A549 (cell line): ENCODE data around the gene TSPAN3. TPM values are rescaled to one million over a fixed set of nuclear protein-coding genes. Genes with fewer than 3 reads are reported as not detected.

Experiments
- ATAC-seq, 2 experiments: fragments of 200-7000 bp in 1 of 2; fragments of >200 bp in 1 of 2; cut with Nextera tagmentation in 1 of 2; cut with Tn5 transposase in 1 of 2; 3 replicates each; pipeline versions ENCODE4 v1.8.0 to v1.9.1; 2018 to 2020; ENCODE audit warnings: mild to moderate bottlenecking in 1 of 2, moderate library complexity in 1 of 2
- CTCF ChIA-PET: fragments of 300-600 bp; sonication (Branson Sonifier 250); formaldehyde crosslinking; extraction: SDS; loops from one replicate; lab custom pipeline; 2021; ENCODE audit warnings: antibody characterized with exemption, inconsistent platforms; lab: Yijun Ruan, JAX
- POLR2A ChIA-PET: fragments of 350-600 bp; formaldehyde crosslinking; extraction: SDS; loops from one replicate; lab custom pipeline; 2021; ENCODE audit warnings: antibody characterized with exemption, inconsistent platforms; lab: Yijun Ruan, JAX
- DNase-seq, 2 experiments: peaks; one replicate each; pipeline versions ENCODE4 v3.0.0 to v3.0.0-alpha.2; 2011 to 2016; ENCODE audit warnings: low read depth in 1 of 2, low spot score in 1 of 2
- FAIRE-seq: peaks from 2 replicates; lab custom pipeline; 2011; peaks lifted over from hg19 to GRCh38; lab: Jason Lieb, UNC
- H3K27ac ChIP-seq, 2 experiments: fragments of >200 bp; sonication (Bioruptor Twin); formaldehyde crosslinking; 3 replicates each; pipeline ENCODE4 v1.5.1; 2016 to 2017
- H3K4me1 ChIP-seq: fragments of >200 bp; sonication (Bioruptor Twin); formaldehyde crosslinking; 3 replicates; pipeline ENCODE4 v1.6.1; 2016
- H3K4me2 ChIP-seq: fragments of >200 bp; sonication (Bioruptor Twin); formaldehyde crosslinking; 3 replicates; pipeline ENCODE4 v1.6.1; 2016
- H3K4me3 ChIP-seq: fragments of >200 bp; sonication (Bioruptor Twin); formaldehyde crosslinking; 3 replicates; pipeline ENCODE4 v1.5.1; 2016
- H3K9me3 ChIP-seq: fragments of >200 bp; sonication (Bioruptor Twin); formaldehyde crosslinking; 3 replicates; pipeline ENCODE4 v1.6.1; 2016
- ATOH8 ChIP-seq: fragments of 250-450 bp; sonication (Bioruptor Pico); IDR thresholded peaks from 2 replicates; pipeline ENCODE4 v1.5.0; 2020; ENCODE audit warnings: low read depth, mild to moderate bottlenecking, moderate library complexity
- CBX2 ChIP-seq: fragments of 200-600 bp; sonication (generic); IDR thresholded peaks from 2 replicates; pipeline ENCODE4 v1.6.1; 2016; ENCODE audit warnings: low read depth, mild to moderate bottlenecking, borderline replicate concordance
- CEBPB ChIP-seq, 2 experiments: fragments of >200 bp in 1 of 2; sonication (Bioruptor Twin) in 1 of 2; formaldehyde crosslinking in 1 of 2; IDR thresholded peaks; 2 replicates each; pipeline ENCODE4 v1.6.1; 2012 to 2016
- E2F6 ChIP-seq: IDR thresholded peaks from 2 replicates; pipeline ENCODE4 v1.6.1; 2012; ENCODE audit warnings: low read depth, borderline replicate concordance
- EHF ChIP-seq: fragments of 250-450 bp; sonication (Bioruptor Pico); IDR thresholded peaks from 2 replicates; pipeline ENCODE4 v1.5.0; 2020; ENCODE audit warnings: mild to moderate bottlenecking
- EP300 ChIP-seq, 2 experiments: fragments of >200 bp; sonication (Bioruptor Twin); formaldehyde crosslinking; IDR thresholded peaks; 2 replicates in 1 of 2; 3 replicates in 1 of 2; pipeline ENCODE4 v1.6.1; 2016 to 2017
- ESRRA ChIP-seq: fragments of 150-350 bp; IDR thresholded peaks from 2 replicates; pipeline ENCODE4 v1.6.1; 2014; ENCODE audit warnings: mild to moderate bottlenecking, low read length, borderline replicate concordance
- FOSB ChIP-seq: fragments of 250-450 bp; sonication (Bioruptor Pico); IDR thresholded peaks from 2 replicates; pipeline ENCODE4 v1.5.0; 2020; ENCODE audit warnings: mild to moderate bottlenecking, moderate library complexity
- FOSL2 ChIP-seq, 2 experiments: fragments of 450-650 bp in 1 of 2; fragments of >200 bp in 1 of 2; sonication (Bioruptor Twin) in 1 of 2; formaldehyde crosslinking; IDR thresholded peaks; 2 replicates each; pipeline versions ENCODE4 v1.5.0 to v1.6.1; 2016 to 2020; ENCODE audit warnings: mild to moderate bottlenecking in 1 of 2, moderate library complexity in 1 of 2
- GATA3 ChIP-seq: IDR thresholded peaks from 2 replicates; pipeline ENCODE4 v1.6.1; 2012; ENCODE audit warnings: borderline replicate concordance
- HES2 ChIP-seq: fragments of >200 bp; sonication (Bioruptor Twin); formaldehyde crosslinking; IDR thresholded peaks from 2 replicates; pipeline ENCODE4 v1.6.1; 2016
- HOXB13 ChIP-seq: fragments of 250-450 bp; sonication (Bioruptor Pico); IDR thresholded peaks from 2 replicates; pipeline ENCODE4 v1.5.0; 2020; ENCODE audit warnings: low read depth, mild to moderate bottlenecking, moderate library complexity
- HOXB5 ChIP-seq: fragments of 250-450 bp; sonication (Bioruptor Pico); IDR thresholded peaks from 2 replicates; pipeline ENCODE4 v1.5.0; 2020; ENCODE audit warnings: mild to moderate bottlenecking, moderate library complexity
- JUNB ChIP-seq: fragments of >200 bp; sonication (Bioruptor Twin); formaldehyde crosslinking; IDR thresholded peaks from 2 replicates; pipeline ENCODE4 v1.6.1; 2016
- MAFK ChIP-seq: fragments of 450-650 bp; IDR thresholded peaks from 2 replicates; pipeline ENCODE4 v1.6.1; 2014; ENCODE audit not compliant: partially characterized antibody
- MAX ChIP-seq: IDR thresholded peaks from 2 replicates; pipeline ENCODE4 v1.6.1; 2012
- MYC ChIP-seq: IDR thresholded peaks from 2 replicates; pipeline ENCODE4 v1.6.1; 2012; ENCODE audit warnings: mild to moderate bottlenecking, inconsistent platforms, low read length, improper control_type of control experiment, borderline replicate concordance
- NPAS2 ChIP-seq: fragments of 250-450 bp; sonication (Bioruptor Pico); IDR thresholded peaks from 2 replicates; pipeline ENCODE4 v1.8.0; 2022; ENCODE audit warnings: mild to moderate bottlenecking, moderate library complexity, borderline replicate concordance
- PBX3 ChIP-seq: IDR thresholded peaks from 2 replicates; pipeline ENCODE4 v1.6.1; 2012
- POLR2A ChIP-seq: IDR thresholded peaks from 2 replicates; pipeline ENCODE4 v1.6.1; 2012; ENCODE audit warnings: mild to moderate bottlenecking, low read length
- RAD21 ChIP-seq, 2 experiments: fragments of >200 bp in 1 of 2; sonication (Bioruptor Twin) in 1 of 2; formaldehyde crosslinking in 1 of 2; IDR thresholded peaks in 1 of 2; conservative IDR thresholded peaks in 1 of 2; 2 replicates in 1 of 2; 3 replicates in 1 of 2; pipeline ENCODE4 v1.6.1; 2012 to 2018; ENCODE audit warnings: inconsistent platforms in 1 of 2
- RARB ChIP-seq: fragments of 250-450 bp; sonication (Bioruptor Pico); IDR thresholded peaks from 2 replicates; pipeline ENCODE4 v1.8.0; 2021; ENCODE audit warnings: mild to moderate bottlenecking, moderate library complexity
- RCOR1 ChIP-seq: fragments of 150-350 bp; IDR thresholded peaks from 2 replicates; pipeline ENCODE4 v1.6.1; 2014; ENCODE audit warnings: antibody characterized with exemption, low read length, low read depth
- REST ChIP-seq: fragments of 200-600 bp; sonication (generic); IDR thresholded peaks from 2 replicates; pipeline ENCODE4 v1.6.1; 2016; ENCODE audit warnings: antibody characterized with exemption, mild to moderate bottlenecking, moderate library complexity
- SMC3 ChIP-seq: fragments of >200 bp; sonication (Bioruptor Twin); formaldehyde crosslinking; IDR thresholded peaks from 3 replicates; pipeline ENCODE4 v1.6.1; 2018; ENCODE audit warnings: inconsistent platforms
- TFCP2L1 ChIP-seq: fragments of 250-450 bp; sonication (Bioruptor Pico); IDR thresholded peaks from 2 replicates; pipeline ENCODE4 v1.5.0; 2021; ENCODE audit warnings: mild to moderate bottlenecking
- TP53 ChIP-seq: fragments of 250-450 bp; sonication (Bioruptor Pico); IDR thresholded peaks from 2 replicates; pipeline ENCODE4 v1.5.0; 2021; ENCODE audit warnings: mild to moderate bottlenecking, moderate library complexity
- USF2 ChIP-seq: fragments of 450-650 bp; IDR thresholded peaks from 2 replicates; pipeline ENCODE4 v1.6.1; 2014; ENCODE audit warnings: antibody characterized with exemption
- ZC3H11A ChIP-seq: fragments of 450-650 bp; IDR thresholded peaks from 2 replicates; pipeline ENCODE4 v1.6.1; 2014; ENCODE audit warnings: antibody characterized with exemption, mild to moderate bottlenecking
- ZFP36 ChIP-seq: fragments of 450-650 bp; IDR thresholded peaks from 2 replicates; pipeline ENCODE4 v1.6.1; 2014; ENCODE audit warnings: borderline replicate concordance; ENCODE audit not compliant: partially characterized antibody
- ZNF302 ChIP-seq: fragments of 250-450 bp; sonication (Bioruptor Pico); IDR thresholded peaks from 2 replicates; pipeline ENCODE4 v1.9.0; 2021; ENCODE audit warnings: inconsistent platforms, mild to moderate bottlenecking, moderate library complexity
- ZSCAN20 ChIP-seq: fragments of 250-450 bp; sonication (Bioruptor Pico); IDR thresholded peaks from 2 replicates; pipeline ENCODE4 v1.8.0; 2022; ENCODE audit warnings: mild to moderate bottlenecking, moderate library complexity
- WGBS: methylation state at CpG from one replicate; pipeline ENCODE4 v1.1.6; 2017; ENCODE audit errors: missing lambda C conversion rate; 5-methylcytosine and 5-hydroxymethylcytosine counted together
- polyA minus RNA-seq: library from RNA; depleted of rRNA, polyadenylated mRNA; stranded (reverse); fragments of >200 nt; gene quantifications from 2 replicates; pipeline ENCODE4 v1.2.3, GENCODE V29; 2011; rRNA and poly(A)+ RNA removed
- polyA plus RNA-seq, 4 experiments: library from polyadenylated mRNA; depleted of rRNA in 3 of 4; stranded (reverse); fragments of >200 nt; fragmentation: RNase III in 1 of 4; extraction: RNeasy Plus Mini Kit Qiagen cat#74134 plus additional on column Dnase treatment in 1 of 4; gene quantifications; 2 replicates in 3 of 4; 3 replicates in 1 of 4; pipeline ENCODE4 v1.2.3, GENCODE V29; 2011 to 2017

Gene TSPAN3
- polyA plus RNA-seq (2011; rRNA removed) (636 and 680 TPM in 2 replicates), polyA plus RNA-seq (2017; fragmentation: RNase III; extraction: RNeasy Plus Mini Kit Qiagen cat#74134 plus additional on column Dnase treatment) (299 to 362 TPM (median 352 TPM) in 3 replicates), polyA minus RNA-seq (343 and 403 TPM in 2 replicates)
- polyA plus RNA-seq (2012; cell fraction: cytosol; rRNA removed), result 274 and 327 TPM in 2 replicates
- polyA plus RNA-seq (2012; cell fraction: nucleus; rRNA removed), result 188 and 204 TPM in 2 replicates

GRCh38 chr15:77070495-77071304 is at the start of gene TSPAN3:
Gene TSPAN3, minus strand, starts transcription at chr15:77071109. Its CDS starts 155 bp downstream, at chr15:77070954.
- CTCF ChIA-PET, result interaction anchor here (0.8 kb wide), 1 partner anchor 10 kb away, joined by 4 read pairs; no protein-coding TSS in a partner anchor
- DNase-seq (peak; percentile 94 to 96), ATAC-seq (peak; percentile 94 to 97), FAIRE-seq (peak; percentile 36)
- Histone ChIP-seq H3K4me3 (peak within 1 kb of the TSS; percentile 64), H3K4me2 (peak within 1 kb of the TSS; percentile 91), H3K4me1 (peaks cover 42% of the 10 kb centered on the region), H3K9me3 (no peaks in the 10 kb centered on the region), H3K27ac (peak within 1 kb of the TSS; percentile 81 to 92)
- 0% methylated on average over 21 of the region's 97 CpGs for WGBS
- POLR2A ChIA-PET, result interaction anchor here (0.6 to 1.0 kb wide), 6 partner anchors 10 to 751 kb away, joined by 3 to 9 read pairs (median 5); no protein-coding TSS in a partner anchor
- no peak for TF ChIP-seq JUNB
- no peak for TF ChIP-seq MAFK
- TF ChIP-seq EP300 (IDR thresholded peaks at IDR 0.05), result no peak
- TF ChIP-seq NPAS2 (CRISPR knock-in tag), result no peak
- TF ChIP-seq HES2, result no peak
- TF ChIP-seq REST, result no peak
- TF ChIP-seq CBX2, result no peak
- no peak for TF ChIP-seq ZNF302 (CRISPR knock-in tag)
- no peak for TF ChIP-seq ZSCAN20 (CRISPR knock-in tag)
- TF ChIP-seq GATA3, result 0 out of 2 replicates have a peak, but pooled peaks have one; percentile 5
- TF ChIP-seq RCOR1, result no peak
- TF ChIP-seq ATOH8, result peak; percentile 20; the same call in 1 of the 2 replicates
- TF ChIP-seq TFCP2L1 (CRISPR knock-in tag), result no peak
- no peak for TF ChIP-seq CEBPB (IDR thresholded peaks at IDR 0.05)
- TF ChIP-seq HOXB5, result no peak
- no peak for TF ChIP-seq USF2
- no peak for TF ChIP-seq PBX3
- peak; percentile 48; the same call in 1 of the 2 replicates for TF ChIP-seq MAX
- no peak for TF ChIP-seq FOSB (CRISPR knock-in tag)
- no peak for TF ChIP-seq ZC3H11A
- 0 out of 2 replicates have a peak, but pooled peaks have one; percentile 31 for TF ChIP-seq E2F6
- TF ChIP-seq EHF (CRISPR knock-in tag), result no peak; the same call in 1 of the 2 replicates
- TF ChIP-seq HOXB13 (CRISPR knock-in tag), result no peak
- peak; percentile 95 for TF ChIP-seq POLR2A
- TF ChIP-seq MYC, result no peak; the same call in none of the 2 replicates
- TF ChIP-seq SMC3, result no peak
- no peak for TF ChIP-seq RAD21 (conservative IDR thresholded peaks at IDR 0.05 in 1 of 2, IDR thresholded peaks at IDR 0.05 in 1 of 2)
- TF ChIP-seq ZFP36, result no peak
- no peak for TF ChIP-seq ESRRA
- TF ChIP-seq FOSL2 (IDR thresholded peaks at IDR 0.05), result no peak
- TF ChIP-seq FOSL2 (CRISPR knock-in tag; IDR thresholded peaks at IDR 0.05), result no peak
- no peak for TF ChIP-seq TP53
- no peak for TF ChIP-seq RARB (CRISPR knock-in tag)
